Neuronal stem cell (in vitro differentiated cells): ENCODE results near the gene SMARCE1.

Source experiments
- DNase-seq: peaks from one replicate; pipeline ENCODE4 v3.0.0-alpha.2; 2013; ENCODE audit warnings: low spot score
- H2AFZ ChIP-seq: one replicate; pipeline ENCODE4 v1.6.1; 2013; ENCODE audit warnings: mild to moderate bottlenecking, low read length, inconsistent platforms
- H2AK5ac ChIP-seq: 2 replicates; pipeline ENCODE4 v1.6.1; 2013; ENCODE audit warnings: low read depth, mild to moderate bottlenecking, inconsistent platforms, low read length, moderate library complexity, mixed read lengths
- H2BK120ac ChIP-seq: 2 replicates; pipeline ENCODE4 v1.6.1; 2013; ENCODE audit warnings: low read depth, mild to moderate bottlenecking, inconsistent platforms, low read length, moderate library complexity, mixed read lengths
- H2BK12ac ChIP-seq: one replicate; pipeline ENCODE4 v1.6.1; 2013; ENCODE audit warnings: low read length, inconsistent platforms
- H2BK15ac ChIP-seq: 2 replicates; pipeline ENCODE4 v1.6.1; 2013; ENCODE audit warnings: mild to moderate bottlenecking, low read length, inconsistent platforms, mixed read lengths
- H2BK5ac ChIP-seq: one replicate; pipeline ENCODE4 v1.6.1; 2013; ENCODE audit warnings: inconsistent platforms, mild to moderate bottlenecking, low read length, moderate library complexity
- H3K14ac ChIP-seq: one replicate; pipeline ENCODE4 v1.6.1; 2013; ENCODE audit warnings: low read length, inconsistent platforms
- H3K18ac ChIP-seq: 2 replicates; pipeline ENCODE4 v1.6.1; 2013; ENCODE audit warnings: low read length, inconsistent platforms
- H3K23ac ChIP-seq: 2 replicates; pipeline ENCODE4 v1.6.1; 2013; ENCODE audit warnings: low read depth, mild to moderate bottlenecking, mixed read lengths, low read length, inconsistent platforms; ENCODE audit not compliant: poor library complexity
- H3K27ac ChIP-seq: replicated peaks from 3 replicates; pipeline ENCODE4 v1.5.1; 2013; ENCODE audit warnings: low read length, inconsistent platforms
- H3K27me3 ChIP-seq, 3 experiments: 2 replicates each; pipeline ENCODE4 v1.6.1; 2013; ENCODE audit warnings: low read length in 3 of 3, mild to moderate bottlenecking in 2 of 3, inconsistent platforms in 1 of 3, low read depth in 1 of 3, mixed read lengths in 1 of 3, moderate library complexity in 1 of 3; ENCODE audit not compliant: control insufficient read depth in 3 of 3, insufficient read depth in 3 of 3
- H3K36me3 ChIP-seq, 2 donors: replicated peaks in 1 of 2; 2 replicates each; pipeline ENCODE4 v1.6.1; 2013; ENCODE audit warnings: low read length in 2 of 2; ENCODE audit not compliant: control insufficient read depth in 2 of 2, insufficient read depth in 2 of 2
- H3K4ac ChIP-seq: 2 replicates; pipeline ENCODE4 v1.6.1; 2013; ENCODE audit warnings: inconsistent platforms, mild to moderate bottlenecking, low read length, moderate library complexity
- H3K4me1 ChIP-seq, 2 donors: 1 replicate in 1 of 2; 2 replicates in 1 of 2; pipeline ENCODE4 v1.6.1; 2013; ENCODE audit warnings: low read length in 2 of 2, low read depth in 1 of 2; ENCODE audit not compliant: control insufficient read depth in 2 of 2, insufficient read depth in 1 of 2
- H3K4me2 ChIP-seq: one replicate; pipeline ENCODE4 v1.6.1; 2013; ENCODE audit warnings: mild to moderate bottlenecking, low read length, inconsistent platforms; ENCODE audit not compliant: insufficient read depth, poor library complexity, severe bottlenecking
- H3K4me3 ChIP-seq, 2 donors: 2 replicates each; pipeline ENCODE4 v1.5.1; 2013; ENCODE audit warnings: low read length in 2 of 2, mild to moderate bottlenecking in 2 of 2, inconsistent platforms in 1 of 2, moderate library complexity in 1 of 2
- H3K79me1 ChIP-seq: one replicate; pipeline ENCODE4 v1.6.1; 2013; ENCODE audit warnings: low read depth, mild to moderate bottlenecking, inconsistent platforms, low read length, moderate library complexity
- H3K9ac ChIP-seq: one replicate; pipeline ENCODE4 v1.6.1; 2013; ENCODE audit warnings: mild to moderate bottlenecking, low read depth, low read length, inconsistent platforms; ENCODE audit not compliant: poor library complexity
- H3K9me3 ChIP-seq, 2 donors: replicated peaks in 1 of 2; 2 replicates each; pipeline versions ENCODE3 to v1.6.1; 2013; ENCODE audit warnings: low read length in 2 of 2, mild to moderate bottlenecking in 2 of 2, inconsistent platforms in 1 of 2, low read depth in 1 of 2, mixed read lengths in 1 of 2, moderate library complexity in 1 of 2; ENCODE audit not compliant: control insufficient read depth in 2 of 2, insufficient read depth in 1 of 2
- H4K8ac ChIP-seq: one replicate; pipeline ENCODE4 v1.6.1; 2013; ENCODE audit warnings: low read depth, mild to moderate bottlenecking, inconsistent platforms, low read length, moderate library complexity
- H4K91ac ChIP-seq: one replicate; pipeline ENCODE4 v1.6.1; 2013; ENCODE audit warnings: low read length, low read depth, mild to moderate bottlenecking, inconsistent platforms; ENCODE audit not compliant: poor library complexity
- WGBS, 2 donors: extraction: QIAGEN DNeasy Blood & Tissue Kit; methylation state at CpG; one replicate each; pipeline ENCODE4 v1.1.7; 2013; ENCODE audit warnings: missing lambda C conversion rate in 2 of 2, mixed read lengths in 1 of 2; ENCODE audit not compliant: insufficient read length in 2 of 2, insufficient replicate concordance in 1 of 2; ENCODE audit errors: extremely low coverage in 2 of 2; 5-methylcytosine and 5-hydroxymethylcytosine counted together

SMARCE1 gene

GRCh38 chr17:40615068-40615840 is 32.4 kb downstream of the SMARCE1 start:
- no CpG with 5 or more reads among the region's 7 CpGs for WGBS, 2 donors
- DNase-seq = peak; percentile 18
- no peak overlapping the region for H3K27ac ChIP-seq
- H4K91ac ChIP-seq = no peak overlapping the region
- peak overlapping the region; percentile 15 for H2AK5ac ChIP-seq
- H3K4ac ChIP-seq = no peak overlapping the region
- H3K18ac ChIP-seq = peak overlapping the region; percentile 21
- no peak overlapping the region for H2BK12ac ChIP-seq
- H4K8ac ChIP-seq = no peak overlapping the region
- H3K4me2 ChIP-seq = no peak overlapping the region
- no peak overlapping the region for H3K23ac ChIP-seq
- H2BK120ac ChIP-seq = no peak overlapping the region
- H3K4me3 ChIP-seq = no peak overlapping the region
- H3K9me3 ChIP-seq = no peaks in the 10 kb centered on the region
- no peak overlapping the region for H2BK15ac ChIP-seq
- no peak overlapping the region for H2BK5ac ChIP-seq
- peaks cover 0 to 52% (median 2%) of the 10 kb centered on the region in 3 experiments for H3K27me3 ChIP-seq
- no peak overlapping the region for H3K9ac ChIP-seq
- H3K79me1 ChIP-seq = no peaks in the 10 kb centered on the region
- peaks cover 0 to 4% of the 10 kb centered on the region in 2 donors for H3K4me1 ChIP-seq
- no peak overlapping the region for H3K14ac ChIP-seq
- no peaks in the 10 kb centered on the region for H3K36me3 ChIP-seq
- no peak overlapping the region for H2AFZ ChIP-seq

GRCh38 chr17:40614431-40615067 is 33.1 kb downstream of the SMARCE1 start:
- Histone ChIP-seq H2AK5ac (peak overlapping the region; percentile 15), H3K4me1 (peaks cover 0 to 2% of the 10 kb centered on the region in 2 donors), H2BK12ac (no peak overlapping the region), H3K27ac (no peak overlapping the region), H3K4me2 (no peak overlapping the region), H2AFZ (no peak overlapping the region), H3K18ac (peak overlapping the region; percentile 21), H3K36me3 (no peaks in the 10 kb centered on the region), H2BK15ac (no peak overlapping the region), H3K23ac (no peak overlapping the region), H4K91ac (no peak overlapping the region), H3K4me3 (no peak overlapping the region), H3K9ac (no peak overlapping the region), H4K8ac (no peak overlapping the region), H3K9me3 (no peaks in the 10 kb centered on the region), H2BK5ac (no peak overlapping the region), H3K4ac (no peak overlapping the region), H3K27me3 (peaks cover 0 to 52% (median 2%) of the 10 kb centered on the region in 3 experiments), H3K79me1 (no peaks in the 10 kb centered on the region), H2BK120ac (no peak overlapping the region), H3K14ac (no peak overlapping the region)
- DNase-seq = no peak
- WGBS, 2 donors = no CpG with 5 or more reads among the region's 13 CpGs

GRCh38 chr17:40613467-40614154 is 34.0 kb downstream of the SMARCE1 start:
- H2AK5ac ChIP-seq = no peak overlapping the region
- no peak overlapping the region for H3K14ac ChIP-seq
- no CpG with 5 or more reads among the region's 5 CpGs for WGBS, 2 donors
- H3K4me2 ChIP-seq = no peak overlapping the region
- H3K9me3 ChIP-seq = no peaks in the 10 kb centered on the region
- H2AFZ ChIP-seq = no peak overlapping the region
- no peak overlapping the region for H2BK12ac ChIP-seq
- H4K91ac ChIP-seq = no peak overlapping the region
- no peak overlapping the region for H3K18ac ChIP-seq
- no peak overlapping the region for H2BK15ac ChIP-seq
- H3K27me3 ChIP-seq = peaks cover 0 to 55% (median 2%) of the 10 kb centered on the region in 3 experiments
- H2BK5ac ChIP-seq = no peak overlapping the region
- H3K79me1 ChIP-seq = no peaks in the 10 kb centered on the region
- H2BK120ac ChIP-seq = no peak overlapping the region
- H3K23ac ChIP-seq = no peak overlapping the region
- no peak overlapping the region for H3K27ac ChIP-seq
- no peak for DNase-seq
- H3K4me1 ChIP-seq = peaks cover 0 to 2% of the 10 kb centered on the region in 2 donors
- H3K36me3 ChIP-seq = no peaks in the 10 kb centered on the region
- H3K9ac ChIP-seq = no peak overlapping the region
- H3K4me3 ChIP-seq = peak overlapping the region in 1 of 2 donors; percentile 39
- H4K8ac ChIP-seq = no peak overlapping the region
- H3K4ac ChIP-seq = no peak overlapping the region
